KOPT-K1 (cell line): ENCODE measurements around the gene TRIP4.
"Not testable (repeated sequence)": the region's sequence is repeated elsewhere in the genome, so short reads cannot be mapped to it uniquely, and the experiment has no call there.

Source experiments
- H3K27ac ChIP-seq: fragments of 200-600 bp; sonication (generic); 2 replicates; pipeline ENCODE4 v1.5.1; 2016; ENCODE audit warnings: antibody characterized with exemption, mild to moderate bottlenecking, low read depth, low read length; ENCODE audit not compliant: poor library complexity, severe bottlenecking
- H3K36me3 ChIP-seq: fragments of 200-600 bp; sonication (generic); 2 replicates; pipeline ENCODE4 v1.5.1; 2017; ENCODE audit warnings: antibody characterized with exemption, mild to moderate bottlenecking, low read length, moderate library complexity; ENCODE audit not compliant: insufficient read depth
- H3K9me3 ChIP-seq: fragments of 200-600 bp; sonication (generic); 2 replicates; pipeline ENCODE4 v1.5.1; 2017; ENCODE audit warnings: antibody characterized with exemption, low read length, mild to moderate bottlenecking; ENCODE audit not compliant: insufficient read depth, poor library complexity, severe bottlenecking

The TRIP4 gene

DNA sequence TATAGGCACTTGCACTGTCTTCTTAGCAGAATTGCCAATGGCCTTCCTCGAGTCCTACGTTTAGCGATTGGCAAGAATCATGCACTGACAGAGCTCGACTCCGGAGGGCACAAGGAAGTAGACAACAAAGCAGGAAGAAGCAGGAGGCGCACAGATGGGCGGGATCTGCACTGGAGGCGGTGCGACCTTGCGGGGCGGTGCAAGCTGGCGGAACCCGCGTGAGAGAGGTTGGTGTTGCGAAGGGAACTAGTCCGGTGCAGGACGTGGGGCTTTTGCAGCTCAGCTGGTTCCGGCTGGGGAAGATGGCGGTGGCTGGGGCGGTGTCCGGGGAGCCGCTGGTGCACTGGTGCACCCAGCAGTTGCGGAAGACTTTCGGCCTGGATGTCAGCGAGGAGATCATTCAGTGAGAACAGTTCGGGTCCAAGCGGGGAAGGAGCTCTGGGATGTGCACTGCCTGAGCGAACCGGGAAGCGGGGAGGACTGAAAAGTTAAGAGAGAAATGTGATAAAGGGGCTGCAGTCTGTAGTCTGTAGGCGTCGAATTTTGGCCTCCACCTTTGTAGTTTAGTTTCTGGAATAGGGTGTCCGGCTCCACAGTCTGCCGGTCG, at the start of gene TRIP4:
TRIP4 (plus strand) TSS at position 275 of the 607 bp plus-strand sequence; CDS start at position 303, 28 bp downstream.
- H3K27ac ChIP-seq: peak within 1 kb of the TSS; percentile 62
- no peaks in the 10 kb centered on the region for H3K9me3 ChIP-seq
- no peaks in the 10 kb centered on the region for H3K36me3 ChIP-seq

DNA sequence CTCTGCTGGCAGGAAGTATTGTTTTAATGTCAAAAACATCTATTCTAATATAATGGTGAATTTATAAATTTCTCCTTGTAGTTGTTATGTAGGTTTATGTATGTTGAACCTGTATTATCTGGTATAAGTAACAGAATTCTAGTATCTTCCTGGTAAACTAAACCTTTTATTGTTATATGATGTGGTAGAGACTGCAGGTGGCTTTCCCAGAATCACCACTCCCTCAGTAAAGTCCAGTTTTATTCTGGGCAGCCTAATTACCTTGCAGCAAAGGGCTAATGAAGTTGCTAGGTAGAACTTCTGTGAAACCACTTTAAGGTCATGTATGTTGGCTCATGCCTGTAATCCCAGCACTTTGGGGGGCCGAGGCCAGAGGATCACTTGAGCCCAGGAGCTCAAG, 47.3 kb upstream of the TRIP4 start:
- H3K27ac ChIP-seq: no peak overlapping the region
- no peaks in the 10 kb centered on the region for H3K9me3 ChIP-seq
- H3K36me3 ChIP-seq: peaks cover 11% of the 10 kb centered on the region; the same call in 1 of the 2 replicates

DNA sequence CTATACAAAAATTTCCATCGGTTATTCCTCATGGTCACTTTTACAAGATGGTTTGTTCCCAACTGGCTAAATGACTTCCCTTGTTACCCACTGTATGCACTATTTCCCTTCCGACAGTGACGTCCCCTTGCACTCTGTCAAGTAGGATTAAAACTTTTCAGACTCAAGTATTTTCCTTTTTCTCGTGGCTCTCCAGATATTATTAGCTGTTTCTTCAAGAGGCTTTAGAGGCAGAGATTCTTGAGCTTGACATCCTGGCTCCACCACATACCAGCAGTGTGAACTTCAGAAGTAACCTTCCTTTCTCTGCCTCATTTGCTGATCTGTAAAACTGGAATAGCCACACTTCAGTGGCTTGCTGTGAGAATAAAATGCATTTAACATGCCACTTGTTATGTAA, 45.7 kb upstream of the TRIP4 start:
- H3K36me3 ChIP-seq: peaks cover 15% of the 10 kb centered on the region; the same call in 1 of the 2 replicates
- H3K9me3 ChIP-seq: no peaks in the 10 kb centered on the region
- H3K27ac ChIP-seq: no peak overlapping the region

DNA sequence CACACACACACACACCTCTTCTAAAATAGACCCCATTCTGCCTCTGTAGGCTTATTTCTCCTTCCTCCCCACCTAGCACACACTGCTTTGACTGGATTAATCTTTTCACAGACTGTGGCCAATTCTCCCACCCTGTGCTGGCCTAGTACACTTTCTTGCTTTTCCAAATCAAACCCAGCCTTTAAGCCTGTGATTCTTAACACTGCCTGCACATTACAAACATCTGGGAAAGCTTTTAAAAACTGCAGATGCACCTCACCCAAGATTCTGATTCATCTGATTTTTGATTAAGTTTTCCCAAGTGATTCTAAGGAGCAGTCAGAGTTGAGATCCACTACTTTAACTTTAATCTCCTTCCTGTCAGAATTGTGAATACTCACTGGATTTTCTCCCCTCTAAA, 44.4 kb upstream of the TRIP4 start:
- Histone ChIP-seq H3K27ac (no peak overlapping the region), H3K36me3 (peaks cover 21% of the 10 kb centered on the region; the same call in 1 of the 2 replicates), H3K9me3 (no peaks in the 10 kb centered on the region)

DNA sequence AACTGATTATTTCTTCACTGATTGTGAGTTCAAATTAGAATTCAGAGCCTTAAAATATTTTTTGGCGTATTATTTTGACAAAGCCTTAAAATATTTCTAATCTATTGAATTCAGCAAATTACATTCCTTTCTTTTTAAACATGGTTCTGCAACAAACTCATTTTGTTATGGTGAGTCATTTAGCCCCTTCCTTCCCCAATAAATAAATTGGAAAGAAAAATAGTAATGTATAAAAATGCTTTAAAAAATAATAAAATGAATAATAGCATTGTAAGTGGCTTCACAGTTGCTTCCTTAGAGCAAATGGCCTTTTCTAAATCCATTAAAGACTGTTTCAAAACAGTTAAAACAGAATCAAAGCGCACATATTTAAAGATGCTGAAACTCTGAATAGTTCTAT, 43.8 kb upstream of the TRIP4 start:
- no peak overlapping the region for H3K27ac ChIP-seq
- no peaks in the 10 kb centered on the region for H3K9me3 ChIP-seq
- peaks cover 24% of the 10 kb centered on the region; the same call in 1 of the 2 replicates for H3K36me3 ChIP-seq

DNA sequence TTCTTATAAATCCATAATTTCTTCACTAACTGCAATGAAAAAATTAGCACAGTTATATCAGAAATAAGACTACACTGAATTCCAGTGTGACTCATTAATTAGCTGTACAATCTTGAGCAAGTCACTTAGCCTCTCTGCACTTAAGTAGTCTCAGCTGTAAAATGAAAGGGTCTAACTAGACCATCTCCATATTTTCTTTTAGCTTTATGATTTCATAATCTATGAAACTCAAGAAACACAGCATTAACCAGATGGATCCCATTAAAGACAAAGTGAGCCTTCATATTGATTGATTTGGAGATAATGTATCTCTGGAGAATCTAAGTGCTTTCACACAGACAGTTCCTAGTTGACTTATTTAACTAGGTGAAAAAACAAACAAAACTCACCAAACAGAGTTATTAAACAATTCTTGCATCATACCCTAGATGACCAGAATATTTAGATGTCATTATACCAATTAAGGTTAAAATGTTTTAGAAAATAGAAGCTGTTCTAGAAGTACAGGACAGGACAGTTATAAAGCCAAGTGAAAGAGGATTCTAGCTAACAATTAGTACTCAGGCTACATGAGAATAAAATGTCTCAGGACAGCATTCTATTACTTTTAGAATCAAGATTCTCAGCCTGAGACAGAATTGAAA, 42.9 kb upstream of the TRIP4 start:
- Histone ChIP-seq H3K27ac (no peak overlapping the region), H3K9me3 (no peaks in the 10 kb centered on the region), H3K36me3 (peaks cover 33% of the 10 kb centered on the region; the same call in 1 of the 2 replicates)

DNA sequence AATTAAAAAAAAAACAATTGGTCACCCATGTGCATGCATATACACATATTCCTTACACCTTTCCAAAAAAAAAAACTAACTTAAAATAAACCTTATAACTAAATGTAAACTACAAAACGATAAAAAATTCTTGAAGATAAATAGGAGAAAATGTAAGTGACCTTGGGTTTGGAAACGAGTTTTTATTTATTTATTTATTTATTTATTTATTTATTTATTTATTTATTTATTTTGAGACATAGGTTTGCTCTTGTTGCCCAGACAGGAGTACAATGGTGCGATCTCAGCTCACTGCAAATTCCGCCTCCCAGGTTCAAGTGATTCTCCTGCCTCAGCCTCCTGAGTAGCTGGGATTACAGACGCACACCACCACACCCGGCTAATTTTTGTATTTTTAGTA, 41.4 kb upstream of the TRIP4 start:
- H3K36me3 ChIP-seq: peaks cover 33% of the 10 kb centered on the region; the same call in 1 of the 2 replicates
- H3K27ac ChIP-seq, H3K9me3 ChIP-seq: not testable (repeated sequence)

DNA sequence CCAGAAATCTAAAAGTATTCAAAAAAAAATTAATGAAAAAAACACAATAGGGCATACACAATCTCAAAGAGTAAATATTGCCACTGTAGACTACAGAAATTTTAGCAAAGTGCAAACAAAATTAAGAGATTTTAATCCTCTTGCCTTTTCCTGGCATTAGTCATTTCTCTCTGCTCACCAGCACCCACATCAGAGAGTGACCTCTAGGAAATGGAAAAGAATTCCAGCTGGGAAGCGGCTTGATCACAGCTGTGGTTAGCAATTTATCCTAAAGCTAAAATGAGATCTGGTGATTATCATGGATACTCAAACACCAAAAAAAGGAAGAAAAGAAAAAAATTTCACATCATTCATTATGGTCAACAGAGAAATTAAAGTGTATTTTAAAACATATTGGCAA, 39.2 kb upstream of the TRIP4 start:
- H3K9me3 ChIP-seq: no peaks in the 10 kb centered on the region
- no peak overlapping the region for H3K27ac ChIP-seq
- peaks cover 22% of the 10 kb centered on the region; the same call in 1 of the 2 replicates for H3K36me3 ChIP-seq

DNA sequence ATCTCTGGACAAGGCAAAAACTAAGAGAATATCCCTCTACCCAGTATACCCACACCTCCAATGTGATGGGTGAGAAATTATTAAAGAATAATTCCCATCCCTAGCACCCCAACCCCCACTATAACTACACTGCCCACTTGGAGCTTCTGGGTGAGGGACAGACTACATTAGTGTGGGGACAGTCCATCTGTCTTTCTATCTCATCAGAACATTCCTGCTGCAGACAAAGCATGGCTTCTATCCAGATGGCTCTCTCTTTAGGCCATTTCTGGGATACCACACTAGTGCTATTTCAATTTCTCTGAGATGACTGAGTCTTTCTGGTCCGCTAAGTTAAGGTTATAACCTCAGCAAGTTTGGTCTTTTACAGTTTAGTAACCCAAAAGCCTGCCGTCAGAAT, 38.3 kb upstream of the TRIP4 start:
- Histone ChIP-seq H3K9me3 (no peaks in the 10 kb centered on the region), H3K27ac (no peak overlapping the region), H3K36me3 (peaks cover 22% of the 10 kb centered on the region; the same call in 1 of the 2 replicates)

DNA sequence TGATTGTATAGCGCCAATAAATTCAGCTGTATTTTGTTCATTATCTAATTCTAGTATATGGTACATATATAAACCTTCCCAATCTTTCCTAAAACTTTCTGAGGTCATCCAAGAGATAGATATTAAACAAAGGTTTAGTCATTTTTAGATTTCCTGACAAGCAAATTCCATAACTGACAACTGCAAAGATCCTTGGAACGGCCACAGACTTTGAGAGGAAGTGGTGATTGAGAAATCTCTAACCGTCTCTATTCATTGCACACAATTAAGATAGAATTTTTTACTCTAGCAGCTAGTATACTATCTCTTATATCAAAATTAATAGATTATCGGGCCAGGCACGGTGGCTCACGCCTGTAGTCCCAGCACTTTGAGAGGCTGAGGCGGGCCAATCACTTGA, 36.4 kb upstream of the TRIP4 start:
- Histone ChIP-seq H3K27ac (no peak overlapping the region), H3K36me3 (peaks cover 22% of the 10 kb centered on the region; the same call in 1 of the 2 replicates), H3K9me3 (no peaks in the 10 kb centered on the region)

DNA sequence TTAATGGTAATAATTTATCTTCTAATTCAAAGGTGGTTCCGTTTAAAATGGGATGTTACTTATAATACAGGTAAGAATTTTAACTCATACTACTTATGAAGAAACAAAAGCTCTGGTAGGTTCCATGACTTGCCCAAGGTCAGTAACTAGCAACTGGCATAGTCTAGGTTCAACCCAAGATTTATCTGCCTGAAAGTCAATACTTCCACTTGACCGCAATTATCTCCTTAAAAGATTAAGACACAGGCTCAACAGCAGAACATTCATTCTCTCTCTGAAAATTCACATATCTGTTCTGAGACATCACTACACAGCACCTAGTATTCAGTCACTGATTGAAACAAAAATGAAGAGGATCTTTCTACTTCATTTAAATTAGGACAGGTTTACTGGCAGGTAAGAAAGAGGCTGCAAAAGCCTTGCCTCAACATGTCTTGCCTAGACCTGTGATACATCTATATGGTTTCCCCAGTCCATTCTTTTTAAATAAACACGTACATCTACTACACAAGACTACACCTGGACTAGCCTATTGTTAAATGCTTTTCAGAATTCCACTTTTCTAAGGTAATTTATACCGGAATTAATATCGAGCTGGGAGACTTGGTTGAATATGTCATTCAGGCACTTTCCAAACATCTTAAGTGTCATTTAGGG, 32.8 kb upstream of the TRIP4 start:
- Histone ChIP-seq H3K9me3 (no peaks in the 10 kb centered on the region), H3K36me3 (peaks cover 20% of the 10 kb centered on the region; the same call in 1 of the 2 replicates), H3K27ac (peak overlapping the region; percentile 76)

DNA sequence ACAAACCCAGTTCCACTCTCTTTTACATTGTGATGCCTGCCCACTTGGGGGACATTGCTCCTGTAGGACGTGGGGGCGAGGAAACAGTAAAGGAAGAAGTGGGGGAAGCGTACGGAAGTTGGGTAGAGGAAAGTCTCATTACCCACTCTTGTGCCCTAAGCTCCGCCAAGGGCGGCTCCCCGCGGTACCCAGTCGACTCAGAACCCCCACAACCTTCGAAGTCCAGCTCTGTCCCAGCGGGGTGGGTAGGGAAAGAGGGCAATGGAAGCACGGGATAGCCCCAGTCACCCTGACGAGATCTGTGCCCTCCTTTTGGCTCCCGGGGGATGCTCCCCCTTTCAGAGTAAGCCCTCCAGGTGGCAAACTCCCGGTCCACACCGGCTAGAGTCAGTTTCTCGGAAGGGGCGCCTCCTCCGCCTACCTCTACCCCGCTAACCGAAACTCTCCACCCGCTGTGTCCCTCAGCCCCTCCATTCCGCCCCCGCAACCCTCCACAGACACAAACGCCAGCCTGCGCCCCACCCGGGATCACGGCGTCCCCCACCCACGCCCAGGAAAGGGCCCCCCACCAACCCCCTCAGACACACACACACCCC, 32.2 kb upstream of the TRIP4 start:
- H3K9me3 ChIP-seq: no peaks in the 10 kb centered on the region
- peaks cover 20% of the 10 kb centered on the region for H3K36me3 ChIP-seq
- H3K27ac ChIP-seq: peak overlapping the region; percentile 76

DNA sequence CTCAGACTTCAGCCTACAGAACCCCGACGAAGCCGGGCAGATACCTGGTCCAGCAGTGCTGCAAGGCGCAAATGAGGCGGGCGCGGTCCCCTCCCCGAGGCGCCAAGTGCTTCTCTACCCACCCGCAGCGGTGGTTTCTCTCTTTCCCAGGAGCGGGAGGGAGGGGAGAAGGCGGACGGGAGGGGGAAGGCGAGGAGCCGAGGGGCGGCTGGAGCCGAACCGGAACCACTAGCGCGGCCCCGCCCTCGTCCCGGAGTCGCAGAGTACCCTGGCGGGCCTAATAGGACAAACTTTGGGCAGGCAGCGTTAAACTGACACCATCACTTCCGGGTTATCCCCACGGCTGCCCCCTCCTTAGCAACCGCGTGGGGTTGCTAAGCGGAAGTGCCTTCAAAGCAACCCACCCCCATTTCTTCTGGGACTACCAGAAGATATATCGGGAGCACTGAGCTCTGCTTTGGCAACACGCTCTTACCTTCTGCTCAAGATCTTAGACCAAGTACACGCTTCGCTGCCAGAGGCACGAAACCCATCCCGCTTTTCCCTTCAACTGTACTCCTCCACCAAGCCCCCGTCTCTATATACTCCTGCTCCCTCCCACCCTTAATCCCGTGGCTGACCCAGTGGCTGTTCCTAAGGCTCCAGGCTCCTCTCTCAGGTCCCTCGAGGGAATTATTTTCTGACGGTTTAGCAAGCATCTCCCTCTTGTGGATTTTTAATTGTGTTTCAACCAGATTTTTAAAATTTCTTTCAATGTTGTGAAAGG, 31.5 kb upstream of the TRIP4 start, which contains the start of gene CSNK1G1:
CSNK1G1 (minus strand) TSS at position 230 of the 766 bp plus-strand sequence. CDS start 55,674 bp downstream, outside the sequence.
- H3K36me3 ChIP-seq: peaks cover 24% of the 10 kb centered on the region
- peak within 1 kb of the TSS; percentile 76 for H3K27ac ChIP-seq
- H3K9me3 ChIP-seq: no peaks in the 10 kb centered on the region

DNA sequence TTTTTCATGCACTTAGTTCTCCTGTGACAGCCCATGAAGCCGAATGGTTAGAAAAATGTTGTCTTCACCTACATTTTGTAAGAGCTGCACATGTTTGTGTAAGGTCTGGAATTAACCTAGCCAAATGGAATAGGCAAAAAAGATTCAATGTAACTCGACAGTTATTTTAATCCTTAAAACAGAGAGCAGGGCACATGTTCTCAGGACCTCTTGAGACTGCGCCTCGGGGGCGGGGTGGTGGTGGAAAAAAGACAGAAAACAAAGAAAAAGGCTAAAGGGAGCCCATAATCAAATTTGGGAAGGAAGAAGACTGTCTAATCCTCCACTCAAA, 31.0 kb upstream of the TRIP4 start:
- Histone ChIP-seq H3K27ac (peak overlapping the region; percentile 76), H3K36me3 (peaks cover 29% of the 10 kb centered on the region)

More for the DNA sequence above, 31.0 kb upstream of the TRIP4 start:
- no peaks in the 10 kb centered on the region for H3K9me3 ChIP-seq
